ENCODE data around the gene BMX.
A peak's percentile ranks its signal among the peaks of the same experiment; 100 is the strongest.

- TF ChIP-seq CTCF (IDR thresholded peaks at IDR 0.05) (peak in 4 of 6 experiments; percentile 12 to 60 (median 56)), POLR2A (IDR thresholded peaks at IDR 0.05) (no peak)
These were observed 67.4 kb downstream of the BMX start for GRCh38 chrX:15567886-15568616.

All from thyroid gland (tissue), 4 donors.